Measurements from ENCODE around the gene PTOV1.

Gene PTOV1

GRCh38 chr19:49845414-49845813 is 5.5 kb upstream of the PTOV1 start:
- no peak for DNase-seq

GRCh38 chr19:49846408-49846807 is 4.6 kb upstream of the PTOV1 start:
- DNase-seq = no peak

GRCh38 chr19:49847731-49848696 is 2.9 kb upstream of the PTOV1 start:
- peak; percentile 72 for DNase-seq

- peak; percentile 34 for DNase-seq
Measured at GRCh38 chr19:49848938-49849337, 2.0 kb upstream of the PTOV1 start.

- DNase-seq = peak; percentile 73
Measured at GRCh38 chr19:49849433-49850220, 1.3 kb upstream of the PTOV1 start.

GRCh38 chr19:49850221-49850486 is 805 bp upstream of the PTOV1 start:
- DNase-seq = no peak

- peak; percentile 67 for DNase-seq
Measured at GRCh38 chr19:49851456-49852259, 699 bp downstream of the PTOV1 start.

GRCh38 chr19:49852631-49853126 is 1.7 kb downstream of the PTOV1 start:
- DNase-seq = peak; percentile 27

GRCh38 chr19:49853852-49854377 is 3.0 kb downstream of the PTOV1 start:
- DNase-seq = no peak

GRCh38 chr19:49854378-49855263 is 3.7 kb downstream of the PTOV1 start:
- no peak for DNase-seq

GRCh38 chr19:49855277-49855675 is 4.3 kb downstream of the PTOV1 start:
- no peak for DNase-seq

- peak; percentile 41 for DNase-seq
Measured at GRCh38 chr19:49855676-49856573, 5.0 kb downstream of the PTOV1 start.

GRCh38 chr19:49856574-49857021 is 5.6 kb downstream of the PTOV1 start:
- DNase-seq = no peak

- no peak for DNase-seq
Measured at GRCh38 chr19:49857061-49857837, 6.3 kb downstream of the PTOV1 start.

GRCh38 chr19:49857838-49858087 is 6.8 kb downstream of the PTOV1 start:
- no peak for DNase-seq

GRCh38 chr19:49858088-49858985 is 7.4 kb downstream of the PTOV1 start:
- DNase-seq = peak; percentile 35

GRCh38 chr19:49859682-49860335 is 8.8 kb downstream of the PTOV1 start:
- DNase-seq = peak; percentile 16
